ENCODE results near the gene CCDC171.

CCDC171 gene

DNA sequence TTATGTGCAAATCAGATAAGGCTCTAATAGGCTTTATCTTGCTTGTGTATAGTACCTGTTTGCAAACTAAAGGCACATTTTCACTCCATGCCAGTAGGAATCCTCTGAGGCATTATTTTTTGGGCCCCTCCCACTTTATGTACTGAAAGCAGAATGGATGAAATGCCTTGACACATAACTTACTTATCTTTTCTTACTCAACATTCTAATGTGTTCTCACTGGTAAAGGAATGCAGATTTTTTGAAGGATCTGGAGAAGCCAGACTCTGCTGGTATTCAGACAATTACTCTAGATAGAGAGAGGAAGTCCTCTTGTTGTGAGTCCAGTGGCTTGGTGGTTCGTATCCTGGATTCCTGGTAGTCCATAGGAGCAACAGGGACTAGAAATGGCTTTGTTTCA is 336.7 kb downstream of the CCDC171 start:
- DNase-seq, result no peak

DNA sequence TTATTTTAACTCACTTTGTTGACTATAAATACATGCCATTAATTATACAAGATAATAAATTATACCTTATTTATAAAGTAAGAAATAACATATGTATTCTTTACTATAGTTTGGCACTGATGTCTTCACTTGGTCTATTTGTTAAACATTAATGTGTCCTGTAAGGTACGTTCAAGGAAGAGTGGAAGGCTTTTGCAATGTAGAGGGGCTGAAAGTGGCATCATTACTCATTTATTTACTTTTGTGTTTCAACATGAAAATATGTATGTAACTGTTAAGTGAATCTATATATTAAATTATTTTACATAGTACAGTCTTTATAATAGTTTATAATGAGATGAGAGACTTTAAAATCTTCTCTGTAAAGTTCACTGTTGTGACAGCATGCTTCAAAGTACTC is 348.7 kb downstream of the CCDC171 start:
- no peak for DNase-seq

DNA sequence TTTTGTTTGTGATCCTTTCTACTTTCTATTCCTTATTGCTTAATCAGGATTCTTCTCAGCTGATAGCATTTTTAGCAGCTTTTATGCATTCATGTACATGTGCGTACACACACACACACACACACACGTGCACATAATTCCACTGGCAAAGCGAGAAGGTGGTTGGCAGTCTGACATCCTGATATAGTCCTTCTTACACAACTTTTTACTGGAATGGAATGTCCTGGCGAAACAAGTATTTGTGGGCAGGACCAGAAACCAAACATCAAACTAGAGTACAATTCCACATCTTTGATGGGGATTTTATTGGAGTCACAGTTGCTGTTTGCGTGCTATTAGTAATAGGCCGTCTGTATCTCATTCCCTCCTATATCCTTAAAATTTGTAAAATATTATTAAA is 356.5 kb downstream of the CCDC171 start:
- no peak for DNase-seq

DNA sequence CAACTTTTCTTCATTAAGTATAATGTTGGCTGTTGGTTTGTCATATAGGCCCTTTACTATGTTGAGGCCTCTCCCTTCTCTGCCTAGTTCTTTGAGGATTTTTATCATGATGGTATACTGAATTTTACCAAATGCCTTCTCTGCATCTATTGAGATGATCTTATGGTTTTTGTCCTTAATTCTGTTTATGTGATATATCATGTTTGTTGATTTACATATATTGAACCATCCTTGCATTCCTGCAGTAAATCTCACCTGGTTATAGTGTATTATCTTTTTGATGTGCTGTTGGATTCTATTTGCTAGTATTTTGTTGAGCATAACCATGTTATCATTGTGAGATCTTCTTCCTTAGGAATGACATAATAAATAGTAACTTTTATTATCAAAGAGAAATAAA is 362.9 kb downstream of the CCDC171 start:
- no peak for DNase-seq

DNA sequence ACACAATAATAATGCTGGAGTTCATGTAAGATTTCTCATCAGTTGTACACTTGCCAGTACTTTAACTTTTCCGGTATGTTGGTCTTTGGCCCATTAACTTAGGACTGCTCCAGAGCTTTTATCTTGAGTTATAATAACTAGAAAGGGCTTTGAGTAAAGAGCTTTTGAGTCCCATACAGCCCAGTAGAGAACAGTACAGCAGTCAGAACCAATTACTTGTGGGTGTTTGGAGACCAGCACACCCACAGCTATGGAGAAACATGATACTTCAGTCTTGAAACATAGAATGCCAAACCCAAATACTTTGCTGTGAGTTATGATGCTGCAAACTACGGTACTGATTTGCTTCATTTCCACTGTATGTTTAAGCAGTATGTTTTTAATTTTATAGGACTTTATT is 374.3 kb downstream of the CCDC171 start:
- DNase-seq, result no peak

DNA sequence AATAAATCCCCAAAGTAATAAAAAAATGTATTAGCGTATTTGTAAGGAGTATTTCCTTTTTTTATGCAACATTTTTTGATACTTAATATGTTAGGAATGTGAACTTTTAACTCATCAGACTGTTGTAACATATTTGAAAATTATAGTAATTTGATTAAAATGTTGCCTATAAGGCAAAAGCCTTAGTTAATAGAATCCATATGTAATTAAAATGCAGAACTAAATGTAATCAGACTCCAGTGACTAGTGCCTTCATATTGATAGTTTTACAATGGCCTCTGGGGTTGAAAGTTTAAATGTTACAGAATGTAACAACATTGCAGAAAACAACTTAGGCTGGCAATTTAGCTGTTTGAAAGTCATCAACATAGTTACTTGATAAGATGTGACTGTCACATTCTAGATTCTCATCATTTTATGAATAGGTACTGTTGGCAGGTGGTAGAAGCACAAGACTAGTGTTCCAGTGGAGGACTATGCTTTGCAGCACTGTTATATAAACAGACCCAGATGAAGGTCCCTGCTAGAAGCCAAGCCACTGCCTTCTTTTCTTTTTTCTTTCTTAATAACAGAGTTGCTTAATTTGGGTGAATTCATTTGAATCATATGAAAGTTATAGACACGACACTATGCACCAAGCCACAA is 382.9 kb downstream of the CCDC171 start:
- no peak for DNase-seq

DNA sequence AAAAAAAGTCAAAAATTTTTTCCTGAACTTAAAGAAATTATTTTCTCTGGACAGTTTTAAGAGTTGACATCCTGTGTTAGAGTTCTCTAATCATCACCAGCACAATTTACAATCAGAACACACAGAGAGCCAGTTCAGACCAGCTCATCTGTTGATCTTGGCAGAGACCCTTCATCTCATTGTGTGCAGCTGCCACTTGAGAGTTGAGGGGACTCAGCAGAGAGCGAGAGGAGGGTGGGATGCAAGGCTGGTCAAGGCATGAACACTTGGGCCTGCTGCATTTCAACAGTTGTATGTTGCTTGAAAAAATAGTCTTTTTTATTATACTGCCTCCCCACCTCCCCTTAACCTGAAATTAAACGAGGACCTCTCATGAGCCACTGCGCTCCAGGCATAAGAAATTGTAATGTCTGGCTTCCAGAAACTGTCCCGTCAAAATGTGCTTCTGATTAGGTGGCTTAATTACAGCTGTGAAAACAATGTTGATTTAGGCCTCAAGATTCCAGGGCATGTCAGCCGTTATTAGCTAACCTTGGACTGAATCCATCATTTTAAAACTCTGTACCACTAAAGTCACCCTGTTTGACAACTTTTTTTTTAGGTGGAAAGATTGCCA is 383.6 kb downstream of the CCDC171 start:
- no peak for DNase-seq

DNA sequence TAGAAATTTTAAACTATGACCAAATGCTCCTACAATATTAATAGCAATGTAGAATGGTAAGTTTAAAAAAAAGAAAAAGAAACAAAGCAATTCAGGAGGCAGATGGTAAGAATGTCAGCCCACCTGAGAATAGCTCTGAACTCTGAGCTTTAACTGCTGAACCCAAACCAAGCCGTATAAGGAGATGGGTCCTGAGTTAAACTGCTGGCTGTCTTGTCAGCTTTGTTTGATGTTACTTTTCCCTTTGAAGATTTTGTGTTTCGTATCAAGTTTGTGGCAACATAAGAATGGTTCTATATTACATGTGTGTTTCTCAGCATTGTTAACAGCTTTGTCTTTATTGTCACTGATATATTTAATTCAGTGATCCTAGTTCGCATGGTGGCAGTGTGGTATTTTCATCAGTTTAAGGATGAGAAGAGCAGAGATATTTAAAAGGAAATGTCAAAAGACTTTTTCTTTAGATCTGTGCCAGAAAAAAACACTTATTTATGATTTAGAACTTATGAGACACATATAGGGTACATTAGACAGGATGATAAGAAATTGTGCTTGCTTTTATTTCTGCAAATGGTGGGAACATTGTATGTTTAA is 390.1 kb downstream of the CCDC171 start:
- no peak for DNase-seq

DNA sequence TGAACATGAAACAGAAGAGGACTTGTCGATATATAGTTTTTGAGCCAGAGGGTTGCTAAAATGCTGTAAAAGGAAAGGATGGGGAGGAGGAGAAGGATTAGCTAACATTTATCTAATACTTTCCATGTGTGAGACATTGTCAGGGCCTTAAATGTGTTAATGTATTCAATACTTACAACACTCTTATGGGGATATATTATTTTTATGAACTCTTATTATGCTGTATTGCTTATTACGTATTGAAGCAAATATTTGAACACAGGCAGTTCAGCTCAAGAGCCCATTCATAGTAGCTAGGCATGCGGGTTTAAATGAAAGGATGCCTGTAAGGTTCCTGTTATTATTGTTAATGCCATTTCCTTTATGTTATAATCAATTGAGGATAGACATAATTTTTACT is 391.5 kb downstream of the CCDC171 start:
- DNase-seq, result no peak

DNA sequence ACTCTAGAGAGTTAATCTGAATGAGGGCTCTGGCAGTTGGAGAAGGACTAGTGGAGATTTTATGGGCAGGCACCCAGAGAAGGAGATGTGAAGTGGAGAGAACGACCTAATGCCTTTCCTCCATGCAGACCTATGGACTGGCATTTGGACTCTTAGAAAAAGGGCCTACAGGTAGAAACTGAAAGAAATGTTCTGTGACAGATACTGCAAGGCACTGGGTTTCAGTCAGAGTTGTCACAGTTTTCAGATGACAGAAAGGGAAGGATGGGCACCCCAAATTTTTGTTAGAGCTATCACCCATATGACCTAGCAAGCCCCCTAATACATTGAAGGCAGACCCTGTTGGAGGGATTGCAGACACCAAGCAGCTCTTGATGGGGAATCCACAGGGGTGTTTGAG is 406.8 kb downstream of the CCDC171 start:
- no peak for DNase-seq

DNA sequence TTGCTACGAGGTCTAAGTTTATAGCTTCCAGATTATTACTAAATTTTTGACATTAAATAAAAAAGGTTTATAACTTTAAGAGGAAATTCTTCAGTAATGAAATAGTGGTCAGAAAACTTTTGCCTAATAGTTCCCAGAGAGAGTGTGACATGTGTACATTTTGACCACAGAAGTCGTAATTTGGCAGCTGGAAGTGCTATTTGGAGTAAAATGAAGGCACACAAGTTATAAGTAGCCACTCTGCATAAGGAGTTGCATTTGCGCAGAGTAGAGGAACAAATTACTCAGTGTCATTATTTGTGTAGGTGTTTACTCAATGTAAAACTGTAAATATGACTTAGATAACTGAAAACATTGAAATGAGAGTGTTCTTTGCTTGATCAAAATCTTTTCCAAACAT is 408.4 kb downstream of the CCDC171 start:
- no peak for DNase-seq

DNA sequence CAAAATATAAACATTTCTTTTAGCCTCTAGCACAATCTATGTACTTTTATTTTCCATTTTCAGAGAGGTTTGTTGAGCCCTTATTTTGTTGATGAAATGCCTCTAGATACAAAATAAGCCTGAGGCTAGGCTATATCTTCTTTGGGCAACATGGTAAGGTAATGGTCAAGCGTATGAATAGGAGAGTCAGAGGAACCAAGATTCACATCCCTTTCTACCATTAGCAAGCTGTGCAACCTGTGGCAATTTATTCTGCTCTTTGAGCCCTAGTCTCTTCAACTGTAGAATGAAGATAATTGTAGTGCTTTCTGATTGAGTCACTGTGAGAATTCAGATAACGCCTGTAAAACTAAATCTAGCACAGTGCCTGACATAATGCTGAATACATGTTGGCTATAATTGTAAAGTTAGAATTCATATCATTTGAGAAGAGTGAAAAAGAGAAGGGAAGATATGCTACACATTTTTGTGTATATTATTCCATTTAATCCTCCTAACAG is 412.5 kb downstream of the CCDC171 start:
- no peak for DNase-seq

DNA sequence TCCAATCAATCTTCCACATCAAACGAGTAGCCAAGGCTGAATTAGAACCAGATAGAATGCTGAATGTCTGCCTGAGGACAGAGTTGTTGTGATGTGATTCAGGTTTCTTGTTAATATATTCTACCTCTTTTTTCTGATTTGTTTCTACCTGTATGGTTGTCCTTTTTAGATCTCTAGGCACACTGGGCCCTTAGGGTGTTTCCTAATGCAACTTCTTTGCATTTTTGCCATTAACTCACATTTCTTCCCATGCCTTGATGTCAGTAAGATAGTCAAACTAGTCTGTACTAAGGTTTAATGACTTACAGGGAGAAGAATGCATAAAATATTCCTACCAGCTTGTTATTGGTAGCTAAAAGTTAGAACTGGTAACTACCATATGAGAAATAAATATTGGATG is 413.6 kb downstream of the CCDC171 start:
- no peak for DNase-seq

DNA sequence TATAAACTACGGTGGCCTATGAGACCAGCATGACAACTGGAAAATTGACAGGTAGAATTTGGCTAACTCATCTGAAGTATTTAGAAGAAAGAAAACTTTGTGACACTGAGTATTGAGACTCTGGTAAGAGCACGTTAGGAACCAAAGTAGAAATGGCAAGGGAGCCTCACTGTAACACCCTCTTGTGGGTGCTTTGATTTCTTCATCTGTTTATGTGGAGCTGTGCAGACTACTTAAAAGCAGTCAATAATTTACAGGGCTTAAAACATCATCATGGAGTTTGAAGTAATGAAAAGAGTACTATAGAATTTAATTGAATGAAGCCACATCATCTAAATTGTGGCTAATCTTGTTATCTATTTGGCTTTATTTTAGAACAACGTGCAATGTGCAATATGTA is 414.2 kb downstream of the CCDC171 start:
- no peak for DNase-seq

DNA sequence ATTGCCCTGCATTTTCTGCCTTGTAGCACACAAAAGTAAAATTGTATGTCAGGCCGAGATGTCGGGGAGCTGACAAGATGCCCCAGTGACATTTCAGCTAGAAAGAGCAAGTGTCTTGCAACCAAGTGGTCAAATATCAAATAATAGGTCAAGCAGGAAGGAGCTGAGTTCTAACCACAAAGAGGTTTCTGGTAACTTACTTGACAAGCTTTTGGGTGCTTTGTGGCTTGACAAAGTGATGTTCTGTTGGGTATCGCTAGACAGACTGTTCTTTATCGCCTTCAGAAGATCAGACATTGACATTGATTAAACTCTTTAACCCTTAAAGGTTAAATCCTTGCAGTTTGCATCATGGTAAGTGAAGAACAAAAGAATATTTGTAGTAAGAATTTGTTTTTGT is 419.9 kb downstream of the CCDC171 start:
- DNase-seq, result no peak

DNA sequence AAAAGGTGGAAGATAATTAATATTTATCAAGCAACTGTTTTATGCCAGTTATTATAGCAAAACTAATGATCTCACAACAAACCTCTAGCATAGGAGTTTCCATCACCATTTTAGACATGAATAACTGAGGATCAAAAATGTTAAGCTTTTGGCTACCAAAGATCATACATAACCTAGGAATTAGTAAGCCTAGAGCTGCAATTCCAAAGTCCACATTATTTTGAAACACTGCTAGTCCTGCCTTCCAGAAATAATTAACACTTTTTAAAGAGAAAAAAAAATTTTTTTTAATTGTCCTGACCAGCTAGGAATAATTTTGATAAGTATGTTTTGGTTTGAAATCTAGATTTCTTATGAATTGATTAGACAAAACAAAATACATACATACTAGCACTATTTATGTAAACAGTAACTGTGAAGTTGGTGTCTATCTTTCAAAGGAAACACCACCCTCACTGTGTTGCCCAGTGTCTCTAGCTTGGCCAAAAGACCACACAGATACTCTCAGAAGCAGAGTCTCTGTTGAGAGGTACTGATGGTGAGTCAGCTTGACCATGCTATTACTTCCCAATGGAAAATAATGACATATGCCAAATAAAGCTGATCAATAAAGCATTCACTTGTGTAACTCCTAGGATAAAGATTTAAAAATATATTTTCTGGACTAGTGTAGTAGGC is 422.4 kb downstream of the CCDC171 start:
- no peak for DNase-seq

DNA sequence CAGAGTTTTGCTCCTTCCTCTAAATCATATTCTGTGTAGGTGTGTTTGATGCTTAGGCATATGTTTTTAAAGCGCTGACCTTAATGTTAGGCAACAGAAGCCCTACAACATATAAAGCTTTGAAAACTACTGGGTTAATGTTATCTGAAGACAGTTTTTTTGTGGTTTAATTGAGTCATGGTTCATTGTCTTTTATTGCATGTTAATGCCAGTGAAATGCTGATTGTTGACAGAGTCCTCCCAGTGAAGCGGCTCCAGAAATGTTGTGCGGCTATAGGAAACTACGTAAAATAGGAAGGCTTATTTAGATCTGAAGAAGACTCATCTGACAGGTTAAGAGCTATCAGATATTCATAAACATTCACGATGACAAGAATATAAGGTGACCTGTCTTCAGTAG is 424.6 kb downstream of the CCDC171 start:
- DNase-seq, result no peak

DNA sequence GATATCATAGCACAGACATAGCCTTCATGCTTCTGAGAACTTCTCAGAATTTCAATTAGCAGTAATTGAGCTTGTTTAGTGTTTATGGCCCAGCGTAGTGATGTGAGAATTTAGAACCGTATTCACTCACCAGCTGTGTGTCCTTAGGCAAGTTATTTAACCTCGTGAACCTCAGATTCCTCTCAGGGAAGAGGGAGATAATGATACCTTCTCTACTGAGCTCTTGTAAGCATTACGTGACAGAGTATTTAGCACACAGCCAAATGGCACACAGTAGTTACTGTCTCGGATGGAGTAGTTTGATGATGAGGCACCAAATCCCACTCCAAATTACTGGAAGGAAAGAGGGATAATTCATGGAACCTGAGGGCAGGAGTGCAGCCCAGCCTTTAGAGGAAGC is 429.3 kb downstream of the CCDC171 start:
- DNase-seq, result no peak

DNA sequence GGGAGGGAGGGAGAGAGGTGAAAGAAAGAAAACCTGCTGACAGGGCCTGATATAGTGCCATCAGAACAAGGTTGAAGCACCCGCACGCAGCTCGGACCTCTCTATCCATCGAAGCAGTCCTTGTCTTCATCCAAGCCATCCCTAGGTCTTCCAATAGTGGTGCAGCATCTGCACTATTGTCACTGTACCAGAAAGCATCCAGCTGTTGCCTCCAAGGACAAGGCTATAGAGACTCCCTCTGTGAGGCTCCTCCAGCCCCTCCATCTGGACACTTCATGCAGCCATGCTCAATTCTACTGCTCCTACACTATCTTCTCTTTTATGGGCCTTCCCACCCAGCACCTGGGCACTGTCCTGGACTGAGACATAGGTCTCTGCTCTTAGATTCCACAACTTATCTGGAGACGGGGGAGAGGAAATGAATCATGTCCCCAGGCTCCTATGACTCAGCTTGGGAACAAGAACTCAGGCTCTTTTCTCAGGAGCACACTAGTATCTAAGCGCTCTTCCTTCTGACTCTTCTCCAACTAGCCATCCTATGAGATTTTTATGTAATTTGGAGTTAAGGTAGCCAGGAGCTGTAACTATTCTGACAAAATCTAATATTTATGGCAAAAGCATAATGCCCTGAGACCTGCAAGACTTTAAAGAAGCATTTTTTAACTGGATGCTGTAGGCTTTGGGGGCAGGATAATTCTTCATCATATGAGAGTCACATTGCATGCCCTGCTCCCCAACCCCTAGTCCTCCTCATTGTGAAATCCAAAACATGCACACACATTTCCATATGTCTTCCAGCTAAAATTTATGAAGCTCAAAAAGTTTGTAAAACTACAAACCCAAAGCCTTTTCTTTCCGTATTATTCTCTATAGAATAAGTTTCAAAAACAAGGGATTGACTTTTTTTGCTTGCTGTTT is 446.8 kb downstream of the CCDC171 start:
- no peak for DNase-seq

DNA sequence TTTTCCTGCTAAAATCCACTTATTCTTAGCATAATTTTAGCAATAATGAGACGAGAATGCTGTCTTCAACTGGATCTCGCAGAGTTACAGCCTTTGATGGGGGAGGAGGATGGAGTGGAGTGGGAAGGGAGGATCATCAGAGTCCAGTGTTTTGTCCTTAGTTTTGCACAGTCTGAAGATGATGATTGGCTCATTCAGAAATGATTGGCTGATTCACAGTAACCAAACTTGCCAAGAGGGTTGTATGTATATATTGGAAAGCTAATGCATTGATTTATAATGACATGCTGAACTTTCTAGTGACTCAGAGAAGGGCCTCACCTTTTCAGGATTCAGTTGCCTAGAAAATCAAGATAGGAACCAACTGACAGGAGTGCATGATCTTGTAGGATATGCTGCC is 448.0 kb downstream of the CCDC171 start:
- DNase-seq, result no peak

DNA sequence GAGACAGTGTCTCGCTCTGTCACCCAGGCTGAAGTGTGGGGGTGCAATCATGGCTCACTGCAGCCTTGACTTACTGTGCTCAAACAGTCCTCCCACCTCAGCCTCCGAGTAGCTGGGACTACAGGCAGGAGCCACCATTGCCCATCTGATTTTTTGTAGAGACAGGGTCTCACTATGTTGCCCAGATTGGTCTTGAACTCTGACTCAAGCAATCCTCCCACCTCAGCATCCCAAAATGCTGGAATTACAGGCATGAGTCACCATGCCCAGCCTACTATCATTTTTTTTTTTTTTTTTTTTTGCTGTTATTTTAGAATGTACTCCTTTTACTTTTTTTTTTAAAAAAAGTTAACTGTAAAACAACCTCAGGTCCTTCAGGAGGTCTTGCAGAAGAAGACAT is 449.0 kb downstream of the CCDC171 start:
- no peak for DNase-seq

DNA sequence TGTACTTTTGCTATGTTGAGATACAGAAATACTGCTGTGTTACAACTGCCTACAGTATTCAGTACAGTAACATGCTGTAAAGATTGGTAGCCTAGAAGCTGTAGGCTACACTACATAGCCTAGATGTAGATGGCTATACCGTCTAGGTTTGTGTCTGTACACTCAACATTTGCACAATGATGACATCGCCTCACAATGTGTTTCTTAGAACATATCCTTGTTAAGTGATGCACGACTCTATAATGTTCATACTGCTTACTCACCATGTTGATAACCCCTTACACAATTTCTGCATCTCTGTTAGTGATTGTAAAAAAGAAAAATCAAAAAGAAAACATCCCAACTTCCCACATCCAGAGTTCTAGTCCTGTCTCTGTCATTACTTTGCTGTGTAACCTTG is 450.0 kb downstream of the CCDC171 start:
- no peak for DNase-seq

DNA sequence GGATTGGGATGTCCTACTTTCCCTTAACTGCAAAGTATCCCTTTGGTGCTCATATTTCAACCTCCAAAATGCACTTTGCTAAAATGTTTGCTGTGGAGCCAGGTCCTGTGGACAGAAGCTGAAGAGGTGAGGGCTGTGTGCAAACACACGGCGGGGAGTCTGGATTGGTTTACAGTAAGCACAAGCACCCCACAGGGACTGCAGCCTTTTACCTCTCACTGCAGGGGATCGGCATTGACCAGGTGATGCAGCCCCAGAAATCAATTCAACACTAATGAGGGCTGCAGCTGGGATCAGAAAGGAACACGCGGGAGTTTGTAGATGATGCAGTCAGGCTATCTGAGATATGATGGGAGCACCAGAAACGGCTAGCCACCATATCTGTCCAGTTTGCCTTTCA is 450.9 kb downstream of the CCDC171 start:
- DNase-seq, result no peak

All from midbrain (tissue), 1 donor.